K562 treated with DMSO at 1 percent for 4 hours (cell line): Measurements from ENCODE around the gene PRKN. TPM values are rescaled to one million over a fixed set of nuclear protein-coding genes. Genes with fewer than 3 reads are reported as not detected.

Experiments used
- total RNA-seq: library from RNA; unstranded; fragments of 300-600 nt; gene quantifications from 2 replicates; pipeline ENCODE4 v1.2.3, GENCODE V29; 2022; ENCODE audit not compliant: insufficient read depth

The PRKN gene
- total RNA-seq, result not detected in 2 replicates

DNA sequence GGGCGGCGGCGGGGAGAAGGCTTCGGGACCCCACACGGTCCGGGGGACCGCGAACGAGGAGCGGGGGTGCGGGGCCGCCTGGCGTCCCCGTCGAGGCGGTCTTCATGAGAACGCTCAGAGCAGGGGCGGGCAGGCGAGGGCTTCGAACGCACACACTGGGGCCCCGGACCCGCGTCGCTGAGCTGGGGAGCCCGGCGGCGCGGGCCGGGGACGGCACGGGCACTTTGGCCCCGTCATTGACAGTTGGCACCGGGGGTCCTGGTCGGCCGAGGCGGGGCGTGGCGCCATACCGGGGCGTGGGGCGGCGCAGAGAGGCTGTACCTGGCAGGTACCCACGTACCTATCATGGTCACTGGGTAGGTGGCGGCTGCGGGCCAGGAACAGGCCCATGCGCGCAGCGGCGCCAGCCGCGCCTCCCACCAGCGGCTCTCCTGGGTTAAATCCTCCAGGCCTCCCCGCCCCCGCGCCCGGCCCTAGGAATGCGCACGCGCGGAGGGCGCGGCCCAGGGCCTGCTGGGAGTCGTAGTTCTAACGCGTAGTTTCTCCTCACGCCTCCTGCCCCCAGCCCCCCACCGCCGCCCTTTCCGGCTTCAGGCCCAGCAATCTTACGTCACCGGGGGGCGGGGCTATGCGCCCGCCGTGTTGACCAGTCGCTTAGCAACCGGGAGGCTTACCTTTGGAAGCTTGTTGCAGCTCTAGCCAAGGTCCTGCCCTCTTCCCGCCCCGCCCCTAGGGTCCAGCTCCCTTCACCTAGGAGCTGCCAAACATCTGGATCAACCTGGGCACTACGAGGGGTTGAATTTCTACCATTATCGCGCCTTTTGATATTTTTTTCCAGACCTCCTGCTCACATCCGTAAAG is at the start of gene PRKN, which contains the start of gene PACRG:
Gene PRKN (minus strand): TSS at position 445 of the 861 bp plus-strand sequence.
Gene PACRG (plus strand): TSS at position 653 of the 861 bp plus-strand sequence.

Other genes with a start within 250 kb of the PRKN start
- gene PACRG, start 208 bp upstream of the PRKN start, total RNA-seq, result not detected in 2 replicates